IMR-90 (cell line): ENCODE measurements around the gene GNB4. TPM values are rescaled to one million over a fixed set of nuclear protein-coding genes. Genes with fewer than 3 reads are reported as not detected.

Experiments
- ATAC-seq: fragments of 200-7000 bp; cut with Tn5 transposase; 2 replicates; pipeline ENCODE4 v1.9.1; 2020; ENCODE audit warnings: low read depth, mild to moderate bottlenecking, moderate library complexity
- BruUV-seq: library from RNA; stranded (reverse); fragments of 400-500 nt; replicated peaks from 2 replicates; lab custom pipeline; 2021; lab: Mats Ljungman, UMichigan
- CTCF ChIA-PET: fragments of 300-600 bp; formaldehyde crosslinking; extraction: SDS; loops from one replicate; lab custom pipeline; 2021; ENCODE audit warnings: antibody characterized with exemption; lab: Yijun Ruan, JAX
- POLR2A ChIA-PET: fragments of 300-600 bp; sonication (Branson Sonifier 250); formaldehyde crosslinking; loops from one replicate; lab custom pipeline; 2022; ENCODE audit warnings: antibody characterized with exemption; ENCODE audit not compliant: unreplicated experiment; lab: Charles Lee
- DNase-seq: peaks from one replicate; pipeline ENCODE4 v3.0.0; 2013
- H2AFZ ChIP-seq: replicated peaks from 2 replicates; pipeline ENCODE3; 2013; ENCODE audit warnings: low read length, mild to moderate bottlenecking; ENCODE audit not compliant: poor library complexity
- H2AK5ac ChIP-seq: 2 replicates; pipeline ENCODE4 v1.6.1; 2013; ENCODE audit warnings: low read depth, low read length, inconsistent platforms
- H2AK9ac ChIP-seq: replicated peaks from 2 replicates; pipeline ENCODE3; 2013; ENCODE audit warnings: mild to moderate bottlenecking, low read depth, low read length, moderate library complexity; ENCODE audit not compliant: poor library complexity
- H2BK120ac ChIP-seq: 2 replicates; pipeline ENCODE4 v1.6.1; 2013; ENCODE audit warnings: low read depth, low read length, inconsistent platforms
- H2BK15ac ChIP-seq: 3 replicates; pipeline ENCODE4 v1.6.1; 2013; ENCODE audit warnings: low read depth, low read length, inconsistent platforms
- H2BK20ac ChIP-seq: 2 replicates; pipeline ENCODE4 v1.6.1; 2013; ENCODE audit warnings: low read depth, mild to moderate bottlenecking, inconsistent platforms, low read length, moderate library complexity
- H2BK5ac ChIP-seq: 2 replicates; pipeline ENCODE4 v1.6.1; 2013; ENCODE audit warnings: mild to moderate bottlenecking, low read depth, low read length, inconsistent platforms; ENCODE audit not compliant: poor library complexity, severe bottlenecking
- H3K14ac ChIP-seq: replicated peaks from 2 replicates; pipeline ENCODE4 v1.6.1; 2013; ENCODE audit warnings: low read depth, low read length, inconsistent platforms
- H3K18ac ChIP-seq: 2 replicates; pipeline ENCODE4 v1.6.1; 2013; ENCODE audit warnings: low read depth, low read length, control low read depth
- H3K23ac ChIP-seq: 2 replicates; pipeline ENCODE4 v1.6.1; 2013; ENCODE audit warnings: low read depth, low read length, inconsistent platforms
- H3K27ac ChIP-seq: 2 replicates; pipeline ENCODE4 v1.5.1; 2013; ENCODE audit warnings: mild to moderate bottlenecking, control low read depth, low read length; ENCODE audit not compliant: insufficient read depth
- H3K27me3 ChIP-seq: 2 replicates; pipeline ENCODE4 v1.6.1; 2013; ENCODE audit warnings: low read length; ENCODE audit not compliant: control insufficient read depth, insufficient read depth
- H3K36me3 ChIP-seq: 2 replicates; pipeline ENCODE4 v1.6.1; 2013; ENCODE audit warnings: low read length, mixed read lengths; ENCODE audit not compliant: control insufficient read depth, insufficient read depth
- H3K4ac ChIP-seq: 2 replicates; pipeline ENCODE4 v1.6.1; 2013; ENCODE audit warnings: low read depth, low read length, inconsistent platforms
- H3K4me1 ChIP-seq: 2 replicates; pipeline ENCODE4 v1.6.1; 2013; ENCODE audit warnings: low read length, mixed read lengths; ENCODE audit not compliant: control insufficient read depth, insufficient read depth
- H3K4me2 ChIP-seq: 2 replicates; pipeline ENCODE4 v1.6.1; 2013; ENCODE audit warnings: low read depth, mild to moderate bottlenecking, control low read depth, low read length, moderate library complexity
- H3K4me3 ChIP-seq: 2 replicates; pipeline ENCODE4 v1.5.1; 2013; ENCODE audit warnings: low read depth, mild to moderate bottlenecking, control low read depth, low read length, moderate library complexity; ENCODE audit not compliant: insufficient read depth
- H3K56ac ChIP-seq: 2 replicates; pipeline ENCODE4 v1.6.1; 2013; ENCODE audit warnings: low read length, inconsistent platforms; ENCODE audit not compliant: insufficient read depth; ENCODE audit errors: extremely low read depth
- H3K79me1 ChIP-seq, 2 experiments: 2 replicates each; pipeline ENCODE4 v1.6.1; 2013; ENCODE audit warnings: low read length in 2 of 2, inconsistent platforms in 1 of 2, low read depth in 1 of 2
- H3K9ac ChIP-seq: 2 replicates; pipeline ENCODE4 v1.6.1; 2013; ENCODE audit warnings: low read depth, low read length, control low read depth
- H3K9me1 ChIP-seq: 2 replicates; pipeline ENCODE4 v1.6.1; 2013; ENCODE audit warnings: low read length, inconsistent platforms; ENCODE audit not compliant: insufficient read depth
- H3K9me3 ChIP-seq: 2 replicates; pipeline ENCODE4 v1.6.1; 2013; ENCODE audit warnings: low read length; ENCODE audit not compliant: control insufficient read depth, insufficient read depth
- H4K20me1 ChIP-seq: 2 replicates; pipeline ENCODE4 v1.6.1; 2013; ENCODE audit warnings: low read length, inconsistent platforms; ENCODE audit not compliant: insufficient read depth
- H4K5ac ChIP-seq: 2 replicates; pipeline ENCODE4 v1.6.1; 2013; ENCODE audit warnings: mild to moderate bottlenecking, low read depth, low read length, control low read depth
- H4K8ac ChIP-seq, 2 experiments: 2 replicates each; pipeline ENCODE4 v1.6.1; 2013; ENCODE audit warnings: low read depth in 2 of 2, low read length in 2 of 2, control low read depth in 1 of 2, inconsistent platforms in 1 of 2
- H4K91ac ChIP-seq: 2 replicates; pipeline ENCODE4 v1.6.1; 2013; ENCODE audit warnings: low read depth, low read length, inconsistent platforms; ENCODE audit not compliant: insufficient read depth
- BHLHE40 ChIP-seq: fragments of 150-350 bp; IDR thresholded peaks from 2 replicates; pipeline ENCODE4 v1.6.1; 2016; ENCODE audit warnings: mild to moderate bottlenecking, low read depth, low read length
- CEBPB ChIP-seq: IDR thresholded peaks from 2 replicates; pipeline ENCODE4 v1.6.1; 2012; ENCODE audit warnings: low read depth, low read length, improper control_type of control experiment
- FOS ChIP-seq: fragments of 150-350 bp; IDR thresholded peaks from 2 replicates; pipeline ENCODE4 v1.6.1; 2016; ENCODE audit warnings: low read depth, low read length
- MAFK ChIP-seq: IDR thresholded peaks from 2 replicates; pipeline ENCODE4 v1.6.1; 2012; ENCODE audit warnings: low read depth, low read length, improper control_type of control experiment
- MAZ ChIP-seq: IDR thresholded peaks from 2 replicates; pipeline ENCODE4 v1.6.1; 2012; ENCODE audit warnings: low read depth, mild to moderate bottlenecking, low read length, improper control_type of control experiment, moderate library complexity, borderline replicate concordance
- MXI1 ChIP-seq: IDR thresholded peaks from 2 replicates; pipeline ENCODE4 v1.6.1; 2012; ENCODE audit warnings: low read depth, mild to moderate bottlenecking, low read length, moderate library complexity, borderline replicate concordance
- RAD21 ChIP-seq: IDR thresholded peaks from 2 replicates; pipeline ENCODE4 v1.6.1; 2012; ENCODE audit warnings: low read length, improper control_type of control experiment
- RCOR1 ChIP-seq: IDR thresholded peaks from 2 replicates; pipeline ENCODE4 v1.6.1; 2012; ENCODE audit warnings: mild to moderate bottlenecking, low read length, improper control_type of control experiment; ENCODE audit not compliant: insufficient replicate concordance
- SMC3 ChIP-seq: fragments of 150-350 bp; IDR thresholded peaks from 2 replicates; pipeline ENCODE4 v1.6.1; 2016; ENCODE audit warnings: low read depth, mild to moderate bottlenecking, antibody characterized with exemption, low read length, moderate library complexity
- WGBS, 2 experiments: methylation state at CpG; one replicate each; pipeline versions ENCODE4 v1.1.5 to v1.1.7; 2013; ENCODE audit warnings: missing lambda C conversion rate in 2 of 2; ENCODE audit not compliant: insufficient read length in 1 of 2; ENCODE audit errors: extremely low coverage in 2 of 2; 5-methylcytosine and 5-hydroxymethylcytosine counted together
- dilution Hi-C: fragments of 300-500 bp; cut with HindIII; formaldehyde crosslinking; loops from one replicate; pipeline ENCODE4 v1.14.3; 2018; ENCODE audit warnings: low sequenced_read_pairs; ENCODE audit not compliant: unreplicated experiment
- in situ Hi-C: fragments of 300-500 bp; cut with MboI; formaldehyde crosslinking; loops from 3 replicates; pipeline ENCODE4 v1.14.3; 2019; ENCODE audit warnings: low sequenced_read_pairs, inconsistent platforms, mixed read lengths
- intact Hi-C: fragments of 100-400 bp; cut with micrococcal nuclease; formaldehyde crosslinking; loops from 2 replicates; pipeline ENCODE4 v1.10.0; 2022
- polyA plus RNA-seq, 3 experiments: library from polyadenylated mRNA; depleted of rRNA; stranded (reverse); fragments of >200 nt; gene quantifications; 2 replicates each; pipeline ENCODE4 v1.2.3, GENCODE V29; 2012; ENCODE audit warnings: low replicate concordance in 1 of 3
- total RNA-seq: library from RNA; depleted of rRNA; stranded (reverse); fragments of >200 nt; gene quantifications from 2 replicates; pipeline ENCODE4 v1.2.3, GENCODE V29; 2012

GNB4 gene
- total and polyA plus RNA-seq, 2 of the 4 experiments (the other 2 are of a cell fraction): 22.1 to 112 TPM

- peak overlapping the region; percentile 13; the same call in 1 of the 2 replicates for H2AK5ac ChIP-seq
- TF ChIP-seq SMC3: no peak
- TF ChIP-seq MXI1: no peak
- TF ChIP-seq FOS: no peak
- no peak for TF ChIP-seq BHLHE40
- no peak for TF ChIP-seq CEBPB
- no peak for TF ChIP-seq MAZ
- TF ChIP-seq RAD21: no peak
- no peak for TF ChIP-seq MAFK
- no peak for TF ChIP-seq RCOR1
- peak; percentile 71 for ATAC-seq
- no peaks in the 10 kb centered on the region for H3K27me3 ChIP-seq
- H2BK20ac ChIP-seq: no peak overlapping the region
- no peak overlapping the region for H2BK15ac ChIP-seq
- in situ Hi-C loops (no loop called here), intact Hi-C loops (loop anchor here (1.0 kb wide), 1 partner anchor 107 kb away; no protein-coding TSS in a partner anchor), dilution Hi-C loops (no loop called here)
- peak overlapping the region; percentile 81 for H3K4me3 ChIP-seq
- H4K5ac ChIP-seq: peak overlapping the region; percentile 37
- ChIA-PET POLR2A (interaction anchor here (0.6 to 1.2 kb wide), 2 partner anchors 10 to 20 kb away, joined by 3 read pairs; no protein-coding TSS in a partner anchor), CTCF (no interaction called here)
- H4K91ac ChIP-seq: peak overlapping the region; percentile 73
- peak overlapping the region; percentile 96; the same call in 1 of the 2 replicates for H3K23ac ChIP-seq
- peaks cover 21% of the 10 kb centered on the region; the same call in 1 of the 2 replicates for H4K20me1 ChIP-seq
- peak overlapping the region; percentile 92 for H2BK5ac ChIP-seq
- H2AK9ac ChIP-seq: peak overlapping the region; percentile 92
- H3K56ac ChIP-seq: peak overlapping the region; percentile 95
- peak overlapping the region; percentile 90 for H2AFZ ChIP-seq
- H3K4me2 ChIP-seq: peak overlapping the region; percentile 73
- H3K9ac ChIP-seq: peak overlapping the region; percentile 97
- H3K4me1 ChIP-seq: peaks cover 3% of the 10 kb centered on the region
- peaks cover 13% of the 10 kb centered on the region for H3K9me1 ChIP-seq
- WGBS, 2 experiments: 0% methylated on average over 6 of the region's 43 CpGs; no CpG with 5 or more reads in 1 of the 2 experiments
- 0 out of 2 replicates have a peak overlapping the region, but pooled peaks have one; percentile 42 for H2BK120ac ChIP-seq
- H4K8ac ChIP-seq: peak overlapping the region; percentile 22 to 61; a peak in 3 of 4 replicates
- no TSS peak for BruUV-seq
- H3K36me3 ChIP-seq: 0 out of 2 replicates have a peak, but pooled peaks cover 2% of the 10 kb centered on the region
- peak overlapping the region; percentile 54 for H3K14ac ChIP-seq
- H3K79me1 ChIP-seq: peaks cover 3 to 21% of the 10 kb centered on the region in 2 experiments; a peak in 2 of 4 replicates
- DNase-seq: peak; percentile 23
- H3K4ac ChIP-seq: peak overlapping the region; percentile 80
- H3K18ac ChIP-seq: peak overlapping the region; percentile 83
- H3K27ac ChIP-seq: peak overlapping the region; percentile 97
- no peaks in the 10 kb centered on the region for H3K9me3 ChIP-seq
These were observed 387 bp downstream of the GNB4 start for GRCh38 chr3:179450901-179451264.
